Naive thymus-derived CD8-positive, alpha-beta T cell (primary cell): ENCODE results near the gene EFHC2. TPM values are rescaled to one million over a fixed set of nuclear protein-coding genes. Genes with fewer than 3 reads are reported as not detected.
A peak's percentile ranks its signal among the peaks of the same experiment; 100 is the strongest.
"Not testable (repeated sequence)": the region's sequence is repeated elsewhere in the genome, so short reads cannot be mapped to it uniquely, and the experiment has no call there.

Experiments used
- ATAC-seq, 2 donors: fragments of 150-1000 bp; cut with Tn5 transposase in 1 of 2; sonication (Bioruptor Pico), chemical (Tn5 transposase) in 1 of 2; 1 replicate in 1 of 2; 2 replicates in 1 of 2; pipeline ENCODE4 v1.10.0; 2021; ENCODE audit warnings: mild to moderate bottlenecking in 2 of 2, moderate library complexity in 2 of 2
- POLR2A ChIA-PET: fragments of 350-600 bp; sonication (Branson Sonifier 250); formaldehyde crosslinking; loops from one replicate; lab custom pipeline; 2021; ENCODE audit warnings: antibody characterized with exemption; lab: Charles Lee
- DNase-seq, 10 donors: peaks; one replicate each; pipeline versions ENCODE4 v3.0.0 to v3.0.0-alpha.2; 2020 to 2022
- H3K27ac Mint-ChIP-seq, 10 donors: one replicate each; pipeline ENCODE4 v1.8.0; 2020 to 2022; ENCODE audit warnings: mild to moderate bottlenecking in 10 of 10, mixed read lengths in 10 of 10, moderate library complexity in 4 of 10, inconsistent platforms in 1 of 10
- H3K27me3 Mint-ChIP-seq, 5 donors: one replicate each; pipeline ENCODE4 v1.8.0; 2021 to 2022; ENCODE audit warnings: mixed read lengths in 5 of 5
- H3K36me3 Mint-ChIP-seq, 3 donors: one replicate each; pipeline ENCODE4 v1.8.0; 2020 to 2022; ENCODE audit warnings: mixed read lengths in 3 of 3, mild to moderate bottlenecking in 2 of 3, inconsistent platforms in 1 of 3
- H3K4me1 Mint-ChIP-seq, 4 donors: one replicate each; pipeline ENCODE4 v1.8.0; 2021 to 2022; ENCODE audit warnings: mixed read lengths in 4 of 4
- H3K4me3 Mint-ChIP-seq, 10 donors: one replicate each; pipeline ENCODE4 v1.8.0; 2020 to 2022; ENCODE audit warnings: mild to moderate bottlenecking in 10 of 10, mixed read lengths in 10 of 10, moderate library complexity in 6 of 10, inconsistent platforms in 1 of 10
- H3K9me3 Mint-ChIP-seq, 9 donors: one replicate each; pipeline ENCODE4 v1.8.0; 2020 to 2022; ENCODE audit warnings: mixed read lengths in 9 of 9, mild to moderate bottlenecking in 3 of 9, inconsistent platforms in 1 of 9, moderate library complexity in 1 of 9
- polyA plus RNA-seq, 3 donors: library from polyadenylated mRNA; unstranded; fragments of 300-500 nt; fragmentation: Illumina TruSeq; gene quantifications; one replicate each; pipeline ENCODE4 v1.2.3, GENCODE V29; 2021
- total RNA-seq, 8 experiments: library from RNA in 2 of 8; stranded (reverse) in 2 of 8; gene quantifications; one replicate each; pipeline ENCODE4 v1.2.3 and lab custom pipeline; 2021 to 2026

Gene EFHC2
- total and polyA plus RNA-seq, 5 experiments from 2014 or later, result 2.0 to 3.5 (median 3.1) TPM

- DNase-seq (no peak), ATAC-seq (no peak)
- H3K4me3 Mint-ChIP-seq, result no peak overlapping the region
- POLR2A ChIA-PET, result interaction anchor here (0.7 kb wide), 1 partner anchor 9 kb away, joined by 4 read pairs; no protein-coding TSS in a partner anchor
- H3K36me3 Mint-ChIP-seq, result peaks cover 0 to 5% (median 0%) of the 10 kb centered on the region in 3 donors
- peak overlapping the region in 2 of 10 donors; percentile 68 to 75 for H3K27ac Mint-ChIP-seq
- H3K9me3 Mint-ChIP-seq, result no peaks in the 10 kb centered on the region
- no peaks in the 10 kb centered on the region for H3K4me1 Mint-ChIP-seq
- no peaks in the 10 kb centered on the region for H3K27me3 Mint-ChIP-seq
These were observed 60.7 kb downstream of the EFHC2 start for GRCh38 chrX:44282753-44283152.

- DNase-seq, result no peak
- no peak for ATAC-seq
- Mint-ChIP-seq H3K36me3 (peaks cover 0 to 5% (median 0%) of the 10 kb centered on the region in 3 donors), H3K9me3 (no peaks in the 10 kb centered on the region), H3K27ac (no peak overlapping the region), H3K27me3 (no peaks in the 10 kb centered on the region), H3K4me1 (peaks cover 1 to 3% (median 3%) of the 10 kb centered on the region in 4 donors), H3K4me3 (no peak overlapping the region)
- POLR2A ChIA-PET, result no interaction called here
These were observed 63.4 kb downstream of the EFHC2 start for GRCh38 chrX:44280116-44280515.

GRCh38 chrX:44274096-44274495, 69.4 kb downstream of the EFHC2 start:
- POLR2A ChIA-PET, result no interaction called here
- peak overlapping the region in 1 of 10 donors; percentile 31 for H3K27ac Mint-ChIP-seq

GRCh38 chrX:44267861-44268260, 75.6 kb downstream of the EFHC2 start:
- Mint-ChIP-seq H3K36me3 (peaks cover 0 to 6% (median 2%) of the 10 kb centered on the region in 3 donors), H3K27ac (peak overlapping the region in 2 of 10 donors; percentile 16 to 48), H3K4me1 (peaks cover 19 to 54% (median 33%) of the 10 kb centered on the region in 4 donors), H3K27me3 (no peaks in the 10 kb centered on the region), H3K4me3 (no peak overlapping the region), H3K9me3 (peaks cover 0 to 13% (median 0%) of the 10 kb centered on the region in 9 donors)
- ATAC-seq, result no peak
- POLR2A ChIA-PET, result interaction anchor here (1.3 kb wide), 1 partner anchor 15 kb away, joined by 4 read pairs; no protein-coding TSS in a partner anchor
- DNase-seq, result no peak

More at GRCh38 chrX:44274096-44274495, 69.4 kb downstream of the EFHC2 start:
- Mint-ChIP-seq H3K4me3 (no peak overlapping the region), H3K36me3 (peaks cover 0 to 6% (median 2%) of the 10 kb centered on the region in 3 donors), H3K27me3 (no peaks in the 10 kb centered on the region), H3K4me1 (peaks cover 8 to 33% (median 16%) of the 10 kb centered on the region in 4 donors), H3K9me3 (peaks cover 0 to 12% (median 0%) of the 10 kb centered on the region in 9 donors)
- ATAC-seq (no peak), DNase-seq (no peak)

- ATAC-seq (no peak), DNase-seq (no peak)
- Mint-ChIP-seq H3K4me3 (no peak overlapping the region), H3K36me3 (peaks cover 0 to 6% (median 2%) of the 10 kb centered on the region in 3 donors), H3K27ac (no peak overlapping the region), H3K9me3 (peaks cover 0 to 13% (median 0%) of the 10 kb centered on the region in 9 donors), H3K4me1 (peaks cover 18 to 56% (median 36%) of the 10 kb centered on the region in 4 donors), H3K27me3 (no peaks in the 10 kb centered on the region)
- POLR2A ChIA-PET, result no interaction called here
These were observed 76.4 kb downstream of the EFHC2 start for GRCh38 chrX:44267116-44267515.

GRCh38 chrX:44265559-44265958, 77.9 kb downstream of the EFHC2 start:
- DNase-seq (peak in 2 of 10 donors; percentile 44 to 45), ATAC-seq (peak; percentile 62 to 75)
- Mint-ChIP-seq H3K4me3 (peak overlapping the region; percentile 50 to 83 (median 66)), H3K4me1 (peaks cover 18 to 50% (median 44%) of the 10 kb centered on the region in 4 donors), H3K9me3 (peaks cover 0 to 13% (median 0%) of the 10 kb centered on the region in 9 donors), H3K36me3 (peaks cover 0 to 6% (median 2%) of the 10 kb centered on the region in 3 donors), H3K27me3 (no peaks in the 10 kb centered on the region), H3K27ac (peak overlapping the region in 9 of 10 donors; percentile 26 to 82 (median 71))
- POLR2A ChIA-PET, result interaction anchor here (2.9 kb wide), 1 partner anchor 12 kb away, joined by 22 read pairs; no protein-coding TSS in a partner anchor

GRCh38 chrX:44264936-44265335, 78.5 kb downstream of the EFHC2 start:
- Mint-ChIP-seq H3K27ac (peak overlapping the region in 9 of 10 donors; percentile 18 to 89 (median 67)), H3K9me3 (peaks cover 0 to 10% (median 0%) of the 10 kb centered on the region in 9 donors), H3K27me3 (no peaks in the 10 kb centered on the region), H3K4me1 (peaks cover 19 to 54% (median 49%) of the 10 kb centered on the region in 4 donors), H3K36me3 (peaks cover 0 to 2% (median 1%) of the 10 kb centered on the region in 3 donors), H3K4me3 (peak overlapping the region in 9 of 10 donors; percentile 3 to 76 (median 64))
- ATAC-seq (peak; percentile 81 to 87), DNase-seq (peak in 3 of 10 donors; percentile 39 to 61 (median 60))
- POLR2A ChIA-PET, result interaction anchor here (2.9 kb wide), 1 partner anchor 11 kb away, joined by 22 read pairs; no protein-coding TSS in a partner anchor

- Mint-ChIP-seq H3K9me3 (peaks cover 0 to 23% (median under 1%) of the 10 kb centered on the region in 9 donors), H3K4me1 (peaks cover 18 to 60% (median 48%) of the 10 kb centered on the region in 4 donors), H3K27ac (peak overlapping the region in 1 of 10 donors; percentile 68), H3K27me3 (no peaks in the 10 kb centered on the region), H3K4me3 (no peak overlapping the region), H3K36me3 (peaks cover 0 to 10% (median 10%) of the 10 kb centered on the region in 3 donors)
- ATAC-seq, result no peak
- POLR2A ChIA-PET, result no interaction called here
- no peak for DNase-seq
These were observed 82.2 kb downstream of the EFHC2 start for GRCh38 chrX:44261286-44261685.

GRCh38 chrX:44260609-44261008, 82.9 kb downstream of the EFHC2 start:
- Mint-ChIP-seq H3K27me3 (no peaks in the 10 kb centered on the region), H3K9me3 (peaks cover 0 to 29% (median 7%) of the 10 kb centered on the region in 9 donors), H3K36me3 (peaks cover 0 to 16% (median 15%) of the 10 kb centered on the region in 3 donors), H3K27ac (peak overlapping the region in 2 of 10 donors; percentile 47 to 53), H3K4me3 (peak overlapping the region in 3 of 10 donors; percentile 3 to 10 (median 9)), H3K4me1 (peaks cover 16 to 62% (median 47%) of the 10 kb centered on the region in 4 donors)
- DNase-seq (no peak), ATAC-seq (no peak)
- POLR2A ChIA-PET, result no interaction called here

- H3K9me3 Mint-ChIP-seq, result peaks cover 0 to 64% (median 24%) of the 10 kb centered on the region in 9 donors
- peaks cover 2 to 39% (median 31%) of the 10 kb centered on the region in 3 donors for H3K36me3 Mint-ChIP-seq
- H3K27me3 Mint-ChIP-seq, ATAC-seq, POLR2A ChIA-PET, DNase-seq: not testable (repeated sequence)
- H3K4me3 Mint-ChIP-seq, result peak overlapping the region in 5 of 10 donors; percentile 4 to 58 (median 19)
- peak overlapping the region in 7 of 10 donors; percentile 1 to 87 (median 75) for H3K27ac Mint-ChIP-seq
- H3K4me1 Mint-ChIP-seq, result peaks cover 13 to 68% (median 45%) of the 10 kb centered on the region in 4 donors
These were observed 87.7 kb downstream of the EFHC2 start for GRCh38 chrX:44255742-44256141.

GRCh38 chrX:44253575-44253942, 89.9 kb downstream of the EFHC2 start:
- ATAC-seq, result no peak
- peak overlapping the region; percentile 87 to 96 (median 94) for H3K27ac Mint-ChIP-seq
- H3K4me3 Mint-ChIP-seq, result peak overlapping the region in 9 of 10 donors; percentile 50 to 83 (median 72)
- no peaks in the 10 kb centered on the region for H3K27me3 Mint-ChIP-seq
- no peak for DNase-seq
- POLR2A ChIA-PET, result interaction anchor here (0.7 to 2.7 kb wide), 6 partner anchors 8 to 50 kb away, joined by 3 to 22 read pairs (median 6); no protein-coding TSS in a partner anchor
- H3K9me3 Mint-ChIP-seq, result peaks cover 0 to 64% (median 24%) of the 10 kb centered on the region in 9 donors
- peaks cover 2 to 42% (median 37%) of the 10 kb centered on the region in 3 donors for H3K36me3 Mint-ChIP-seq
- peaks cover 6 to 53% (median 32%) of the 10 kb centered on the region in 4 donors for H3K4me1 Mint-ChIP-seq

GRCh38 chrX:44252688-44253574, 90.5 kb downstream of the EFHC2 start:
- POLR2A ChIA-PET, result interaction anchor here (0.6 to 2.7 kb wide), 7 partner anchors 8 to 1554 kb away, joined by 3 to 22 read pairs (median 4); no protein-coding TSS in a partner anchor
- DNase-seq (peak; percentile 24 to 88 (median 70)), ATAC-seq (peak; percentile 98 to 99)
- Mint-ChIP-seq H3K4me1 (peaks cover 6 to 49% (median 32%) of the 10 kb centered on the region in 4 donors), H3K36me3 (peaks cover 2 to 42% (median 37%) of the 10 kb centered on the region in 3 donors), H3K27ac (peak overlapping the region; percentile 87 to 96 (median 94)), H3K4me3 (peak overlapping the region; percentile 19 to 83 (median 70)), H3K9me3 (peaks cover 0 to 58% (median 24%) of the 10 kb centered on the region in 9 donors)
- H3K27me3 Mint-ChIP-seq, result not testable (repeated sequence)
